Mesendoderm (in vitro differentiated cells): ENCODE results near the gene SLIT3.
"Not testable (repeated sequence)": the region's sequence is repeated elsewhere in the genome, so short reads cannot be mapped to it uniquely, and the experiment has no call there.

Experiments used
- DNase-seq: peaks from one replicate; pipeline ENCODE4 v3.0.0; 2013
- H2AK5ac ChIP-seq: 2 replicates; pipeline ENCODE4 v1.6.1; 2013; ENCODE audit warnings: low read length, inconsistent platforms
- H2BK120ac ChIP-seq: 2 replicates; pipeline ENCODE4 v1.6.1; 2013; ENCODE audit warnings: low read depth, mild to moderate bottlenecking, low read length, moderate library complexity, mixed read lengths
- H2BK15ac ChIP-seq: replicated peaks from 2 replicates; pipeline ENCODE4 v1.6.1; 2013; ENCODE audit warnings: low read depth, mild to moderate bottlenecking, moderate library complexity
- H2BK5ac ChIP-seq: 2 replicates; pipeline ENCODE4 v1.6.1; 2013; ENCODE audit warnings: low read length, inconsistent platforms
- H3K18ac ChIP-seq: 2 replicates; pipeline ENCODE4 v1.6.1; 2013; ENCODE audit warnings: mild to moderate bottlenecking, low read length, mixed read lengths
- H3K23ac ChIP-seq: one replicate; pipeline ENCODE4 v1.6.1; 2013; ENCODE audit warnings: low read length
- H3K27ac ChIP-seq: 2 replicates; pipeline ENCODE4 v1.5.1; 2013; ENCODE audit warnings: low read depth, mild to moderate bottlenecking, inconsistent platforms, low read length, moderate library complexity
- H3K27me3 ChIP-seq: 2 replicates; pipeline ENCODE4 v1.6.1; 2013; ENCODE audit warnings: low read length, control low read depth, mild to moderate bottlenecking, inconsistent platforms; ENCODE audit not compliant: insufficient read depth, poor library complexity
- H3K36me3 ChIP-seq: 2 replicates; pipeline ENCODE4 v1.6.1; 2013; ENCODE audit warnings: low read length, inconsistent platforms; ENCODE audit not compliant: control insufficient read depth, insufficient read depth
- H3K4ac ChIP-seq: one replicate; pipeline ENCODE4 v1.6.1; 2013; ENCODE audit warnings: low read depth, mild to moderate bottlenecking, low read length, moderate library complexity
- H3K4me1 ChIP-seq: 2 replicates; pipeline ENCODE4 v1.6.1; 2013; ENCODE audit warnings: low read depth, low read length, inconsistent platforms; ENCODE audit not compliant: control insufficient read depth
- H3K4me2 ChIP-seq: 2 replicates; pipeline ENCODE4 v1.6.1; 2013; ENCODE audit warnings: low read length
- H3K4me3 ChIP-seq: 2 replicates; pipeline ENCODE4 v1.5.1; 2013; ENCODE audit warnings: mild to moderate bottlenecking, low read length
- H3K56ac ChIP-seq: one replicate; pipeline ENCODE4 v1.6.1; 2013; ENCODE audit warnings: low read length
- H3K79me1 ChIP-seq: 2 replicates; pipeline ENCODE4 v1.6.1; 2013; ENCODE audit warnings: low read length, inconsistent platforms
- H3K79me2 ChIP-seq: 2 replicates; pipeline ENCODE4 v1.6.1; 2013; ENCODE audit warnings: mild to moderate bottlenecking, low read length; ENCODE audit not compliant: control insufficient read depth, insufficient read depth
- H3K9ac ChIP-seq: 2 replicates; pipeline ENCODE4 v1.6.1; 2013; ENCODE audit warnings: low read length, inconsistent platforms
- H4K5ac ChIP-seq: one replicate; pipeline ENCODE4 v1.6.1; 2013; ENCODE audit warnings: low read length
- H4K8ac ChIP-seq: one replicate; pipeline ENCODE4 v1.6.1; 2013; ENCODE audit warnings: low read depth, mild to moderate bottlenecking, control low read depth, low read length, moderate library complexity
- WGBS: extraction: QIAGEN DNeasy Blood & Tissue Kit; methylation state at CpG from one replicate; pipeline ENCODE4 v1.1.7; 2013; ENCODE audit warnings: low lambda C conversion rate, missing lambda C conversion rate; ENCODE audit not compliant: insufficient coverage; ENCODE audit errors: extremely low coverage; 5-methylcytosine and 5-hydroxymethylcytosine counted together

SLIT3 gene

DNA sequence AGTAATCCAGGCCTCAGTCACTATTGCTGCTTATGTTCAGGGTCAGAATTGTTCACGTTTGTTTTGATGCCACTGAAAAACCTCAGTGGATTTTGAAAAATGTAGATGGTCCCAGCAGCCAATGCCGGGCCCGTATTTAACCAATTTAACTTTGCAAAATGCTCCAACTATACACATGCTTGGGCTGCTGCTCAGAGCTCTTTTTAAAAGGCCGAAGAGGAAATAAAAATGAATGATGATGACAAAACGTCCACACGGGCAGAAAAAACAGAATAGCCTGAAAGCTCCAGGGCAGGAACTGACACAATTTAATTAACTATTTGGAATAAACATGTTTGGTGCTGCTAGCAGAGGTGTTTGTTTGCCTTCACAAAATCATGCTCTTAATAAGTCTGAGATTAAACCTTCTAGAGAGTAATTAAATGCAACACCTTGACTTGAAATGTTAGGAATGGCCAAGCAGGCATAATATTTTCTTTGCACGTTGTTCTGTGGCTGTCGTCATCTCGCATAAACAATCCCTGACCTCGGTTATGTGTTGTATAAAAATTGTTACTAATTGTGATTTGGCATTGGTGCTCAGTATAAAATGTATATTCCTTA lies 152.7 kb downstream of the SLIT3 start:
- Histone ChIP-seq H3K4me1 (peaks cover 6% of the 10 kb centered on the region), H3K27ac (no peak overlapping the region), H3K4ac (no peak overlapping the region), H3K4me2 (no peak overlapping the region), H3K79me1 (no peaks in the 10 kb centered on the region), H2BK15ac (no peak overlapping the region), H2BK120ac (no peak overlapping the region), H4K8ac (no peak overlapping the region), H3K4me3 (no peak overlapping the region), H3K36me3 (no peaks in the 10 kb centered on the region), H2AK5ac (no peak overlapping the region), H3K56ac (no peak overlapping the region), H4K5ac (no peak overlapping the region), H3K9ac (no peak overlapping the region), H3K23ac (no peak overlapping the region), H3K79me2 (no peaks in the 10 kb centered on the region), H2BK5ac (no peak overlapping the region), H3K27me3 (no peaks in the 10 kb centered on the region), H3K18ac (no peak overlapping the region)
- no peak for DNase-seq
- no CpG with 5 or more reads among the region's 10 CpGs for WGBS

DNA sequence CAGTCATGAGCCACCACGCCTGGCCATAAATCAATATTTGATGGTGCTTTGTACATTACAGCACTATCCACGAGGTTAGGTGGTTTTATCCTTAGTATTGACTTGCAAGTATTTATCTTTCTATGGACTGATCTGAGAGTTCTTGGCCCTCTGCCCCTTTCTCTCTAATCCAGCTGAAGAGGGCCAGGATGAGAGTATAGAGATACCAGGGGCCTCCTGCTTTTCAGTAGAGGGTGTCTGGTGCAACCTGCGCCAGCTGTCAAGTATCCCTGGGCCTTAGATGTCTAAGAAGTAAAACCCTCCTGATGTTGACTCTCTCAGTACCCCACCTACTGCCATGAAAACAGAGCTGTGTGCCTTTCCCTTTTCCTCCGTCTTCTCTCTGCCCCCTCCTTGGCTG lies 153.4 kb downstream of the SLIT3 start:
- no peaks in the 10 kb centered on the region for H3K27me3 ChIP-seq
- no peak overlapping the region for H3K4me3 ChIP-seq

DNA sequence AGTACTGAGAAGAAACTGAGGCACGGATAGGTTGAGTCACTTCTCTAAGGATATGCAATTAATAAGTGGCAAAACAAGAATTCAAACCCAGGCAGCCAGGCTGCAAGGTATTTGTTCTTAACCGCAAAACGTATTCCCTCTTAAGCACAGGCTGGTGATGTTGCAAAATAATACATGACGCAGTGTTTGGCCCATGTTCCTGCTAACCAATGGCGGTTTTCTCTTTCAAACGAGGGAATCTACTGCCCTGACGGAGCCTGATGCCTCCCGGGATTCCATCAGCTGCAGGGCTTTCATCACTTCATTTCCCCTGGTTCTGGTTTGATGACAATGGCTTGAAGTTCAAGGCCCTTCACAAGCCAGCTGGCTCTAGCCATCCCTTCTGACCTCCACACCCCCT lies 154.8 kb downstream of the SLIT3 start:
- Histone ChIP-seq H3K79me1 (no peaks in the 10 kb centered on the region), H3K4me2 (no peak overlapping the region), H2AK5ac (no peak overlapping the region), H4K8ac (no peak overlapping the region), H3K27me3 (no peaks in the 10 kb centered on the region), H3K18ac (no peak overlapping the region), H2BK15ac (no peak overlapping the region), H3K4ac (no peak overlapping the region), H3K79me2 (no peaks in the 10 kb centered on the region), H3K27ac (no peak overlapping the region), H4K5ac (no peak overlapping the region), H3K4me3 (no peak overlapping the region), H3K9ac (no peak overlapping the region), H2BK5ac (no peak overlapping the region), H3K23ac (no peak overlapping the region), H3K36me3 (no peaks in the 10 kb centered on the region), H2BK120ac (no peak overlapping the region), H3K56ac (no peak overlapping the region), H3K4me1 (peaks cover 6% of the 10 kb centered on the region)
- no CpG with 5 or more reads among the region's 8 CpGs for WGBS
- no peak for DNase-seq

More for the DNA sequence above, 153.4 kb downstream of the SLIT3 start:
- Histone ChIP-seq H3K79me2 (no peaks in the 10 kb centered on the region), H2AK5ac (no peak overlapping the region), H4K8ac (no peak overlapping the region), H3K9ac (no peak overlapping the region), H3K4me2 (no peak overlapping the region), H3K4ac (no peak overlapping the region), H2BK120ac (no peak overlapping the region), H3K36me3 (no peaks in the 10 kb centered on the region), H3K23ac (no peak overlapping the region), H2BK15ac (no peak overlapping the region), H3K79me1 (no peaks in the 10 kb centered on the region), H2BK5ac (no peak overlapping the region), H3K4me1 (peaks cover 6% of the 10 kb centered on the region), H3K27ac (no peak overlapping the region), H4K5ac (no peak overlapping the region), H3K56ac (no peak overlapping the region), H3K18ac (no peak overlapping the region)
- no peak for DNase-seq
- WGBS, result no CpG with 5 or more reads among the region's 4 CpGs

DNA sequence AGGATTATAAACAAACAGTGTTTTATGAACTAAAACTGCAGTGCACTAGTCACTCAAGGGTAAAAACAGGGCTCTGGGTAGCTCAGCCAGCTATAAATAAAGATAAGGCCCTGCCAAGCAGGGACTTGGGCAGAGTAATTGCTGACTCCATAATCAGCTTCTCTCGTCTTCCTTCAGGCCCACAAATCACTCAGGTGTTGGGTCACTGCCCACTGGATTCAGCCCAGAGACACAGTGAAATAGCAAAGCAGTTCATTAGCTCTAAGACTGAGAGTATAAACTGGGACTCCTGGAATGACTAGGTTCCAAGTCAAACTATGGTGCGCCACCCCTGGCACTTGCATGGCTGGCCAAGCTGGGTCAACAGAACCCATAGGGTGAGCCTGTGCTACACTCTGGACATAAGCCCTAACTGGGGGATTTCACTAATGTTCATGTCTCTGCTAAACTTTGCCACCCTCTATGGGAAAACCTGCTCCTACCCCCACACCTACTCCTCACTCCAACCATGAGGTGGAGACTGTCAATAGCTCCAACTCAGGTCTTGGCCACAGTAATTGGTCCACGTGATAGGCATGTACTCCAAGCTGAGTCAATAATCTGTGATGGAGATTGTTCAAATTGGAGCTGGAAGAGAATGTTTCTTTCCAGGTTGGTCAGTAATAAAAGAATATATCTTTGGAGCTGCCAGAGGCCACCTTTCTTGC lies 158.5 kb downstream of the SLIT3 start:
- Histone ChIP-seq H3K18ac (no peak overlapping the region), H3K4ac (no peak overlapping the region)
- no CpG with 5 or more reads among the region's 3 CpGs for WGBS

DNA sequence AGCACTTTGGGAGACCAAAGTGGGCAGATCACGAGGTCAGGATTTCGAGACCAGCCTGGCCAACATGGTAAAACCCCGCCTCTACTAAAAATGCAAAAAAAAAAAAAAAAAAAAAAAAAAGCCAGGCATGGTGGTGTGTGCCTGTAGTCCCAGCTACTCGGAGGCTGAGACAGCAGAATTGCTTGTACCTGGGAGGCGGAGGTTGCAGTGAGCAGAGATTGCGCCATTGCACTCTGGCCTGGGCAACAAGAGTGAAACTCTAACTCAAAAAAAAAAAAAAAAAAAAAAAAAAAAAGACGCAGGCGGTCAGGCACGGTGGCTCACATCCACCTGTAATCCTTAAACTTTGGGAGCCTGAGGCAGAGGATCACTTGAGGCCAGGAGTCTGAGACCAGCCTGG lies 160.7 kb downstream of the SLIT3 start:
- H3K4me3 ChIP-seq, H4K8ac ChIP-seq, H3K4me1 ChIP-seq, H3K4me2 ChIP-seq, H3K9ac ChIP-seq, H3K79me1 ChIP-seq, H3K27ac ChIP-seq, H2BK120ac ChIP-seq, H3K23ac ChIP-seq, H2AK5ac ChIP-seq, DNase-seq, H3K18ac ChIP-seq, H3K4ac ChIP-seq, H3K36me3 ChIP-seq, H3K56ac ChIP-seq, H2BK5ac ChIP-seq, H4K5ac ChIP-seq, H3K27me3 ChIP-seq, H3K79me2 ChIP-seq, H2BK15ac ChIP-seq: not testable (repeated sequence)
- no CpG with 5 or more reads among the region's 9 CpGs for WGBS

More for the DNA sequence above, 158.5 kb downstream of the SLIT3 start:
- no peak overlapping the region for H3K23ac ChIP-seq
- no peak overlapping the region for H3K4me2 ChIP-seq
- no peak for DNase-seq
- H2BK15ac ChIP-seq, result no peak overlapping the region
- no peaks in the 10 kb centered on the region for H3K27me3 ChIP-seq
- no peaks in the 10 kb centered on the region for H3K36me3 ChIP-seq
- H3K79me1 ChIP-seq, result no peaks in the 10 kb centered on the region
- H3K4me1 ChIP-seq, result no peaks in the 10 kb centered on the region
- no peak overlapping the region for H2BK5ac ChIP-seq
- H3K4me3 ChIP-seq, result no peak overlapping the region
- no peak overlapping the region for H3K56ac ChIP-seq
- H2BK120ac ChIP-seq, result no peak overlapping the region
- no peak overlapping the region for H2AK5ac ChIP-seq
- no peak overlapping the region for H3K9ac ChIP-seq
- H3K79me2 ChIP-seq, result no peaks in the 10 kb centered on the region
- no peak overlapping the region for H4K8ac ChIP-seq
- no peak overlapping the region for H4K5ac ChIP-seq
- no peak overlapping the region for H3K27ac ChIP-seq
